B cell (primary cell): ENCODE measurements around the gene UGT2B28. TPM values are rescaled to one million over a fixed set of nuclear protein-coding genes. Genes with fewer than 3 reads are reported as not detected.
"Not testable (repeated sequence)": the region's sequence is repeated elsewhere in the genome, so short reads cannot be mapped to it uniquely, and the experiment has no call there.

Experiments
- ATAC-seq: fragments of 200-7000 bp; cut with Tn5 transposase; one replicate; pipeline ENCODE4 v1.10.0; 2021; ENCODE audit warnings: low read depth, mild to moderate bottlenecking, moderate number of reproducible peaks, moderate library complexity
- CTCF ChIA-PET: fragments of 350-600 bp; sonication (Branson Sonifier 250); formaldehyde crosslinking; loops from one replicate; lab custom pipeline; 2021; ENCODE audit warnings: antibody characterized with exemption, inconsistent platforms; lab: Charles Lee
- POLR2A ChIA-PET: fragments of 350-600 bp; sonication (Branson Sonifier 250); formaldehyde crosslinking; loops from one replicate; lab custom pipeline; 2021; ENCODE audit warnings: antibody characterized with exemption; lab: Charles Lee
- DNase-seq: peaks from one replicate; pipeline ENCODE4 v3.0.0; 2013
- H2AFZ ChIP-seq: 2 replicates; pipeline ENCODE4 v1.6.1; 2012; ENCODE audit warnings: mild to moderate bottlenecking, low read depth, low read length; ENCODE audit not compliant: insufficient read depth, poor library complexity, severe bottlenecking
- H3K27ac ChIP-seq, 2 donors: 1 replicate in 1 of 2; 2 replicates in 1 of 2; pipeline ENCODE4 v1.5.1; 2012 to 2013; ENCODE audit warnings: low read length in 2 of 2, mild to moderate bottlenecking in 2 of 2, moderate library complexity in 1 of 2
- H3K27me3 ChIP-seq, 4 experiments: fragments of 200-600 bp in 1 of 4; sonication (generic) in 1 of 4; replicated peaks in 1 of 4; 1 replicate in 2 of 4; 2 replicates in 2 of 4; pipeline versions ENCODE4 v1.6.1 to v1.7.0; 2013 to 2016; ENCODE audit warnings: low read length in 3 of 4, mild to moderate bottlenecking in 2 of 4, mixed read lengths in 1 of 4, moderate library complexity in 1 of 4; ENCODE audit not compliant: insufficient read depth in 4 of 4, control insufficient read depth in 3 of 4; ENCODE audit errors: control extremely low read depth in 1 of 4
- H3K36me3 ChIP-seq, 2 experiments: replicated peaks in 1 of 2; 1 replicate in 1 of 2; 2 replicates in 1 of 2; pipeline versions ENCODE4 v1.6.1 to v1.7.1; 2013; ENCODE audit warnings: low read length in 1 of 2; ENCODE audit not compliant: insufficient read depth in 2 of 2, control insufficient read depth in 1 of 2; ENCODE audit errors: control extremely low read depth in 1 of 2, extremely low read depth in 1 of 2
- H3K4me1 ChIP-seq, 2 donors: fragments of 200-600 bp in 1 of 2; sonication (generic) in 1 of 2; 1 replicate in 1 of 2; 2 replicates in 1 of 2; pipeline versions ENCODE4 v1.5.1 to v1.6.1; 2013 to 2017; ENCODE audit warnings: low read length in 2 of 2; ENCODE audit not compliant: control insufficient read depth in 2 of 2, insufficient read depth in 2 of 2
- H3K4me2 ChIP-seq: replicated peaks from 2 replicates; pipeline ENCODE3; 2012; ENCODE audit warnings: mild to moderate bottlenecking, low read depth, low read length; ENCODE audit not compliant: poor library complexity, severe bottlenecking
- H3K4me3 ChIP-seq, 5 experiments: fragments of 200-600 bp in 1 of 5; sonication (generic) in 1 of 5; 1 replicate in 3 of 5; 2 replicates in 2 of 5; pipeline versions ENCODE4 v1.5.1 to v1.7.0; 2011 to 2016; ENCODE audit warnings: low read length in 4 of 5, mild to moderate bottlenecking in 4 of 5, low read depth in 2 of 5, control low read depth in 1 of 5, moderate library complexity in 1 of 5; ENCODE audit not compliant: insufficient read depth in 1 of 5; ENCODE audit errors: control extremely low read depth in 1 of 5, extremely low read depth in 1 of 5
- H3K79me2 ChIP-seq: fragments of 200-600 bp; sonication (generic); one replicate; pipeline ENCODE4 v1.6.0; 2016; ENCODE audit warnings: low read length; ENCODE audit not compliant: control insufficient read depth, insufficient read depth
- H3K9ac ChIP-seq: fragments of 200-600 bp; sonication (generic); 2 replicates; pipeline ENCODE4 v1.6.1; 2017; ENCODE audit warnings: mild to moderate bottlenecking, low read length, moderate library complexity
- H3K9me3 ChIP-seq, 3 donors: one replicate each; pipeline versions ENCODE4 v1.6.1 to v1.7.1; 2013; ENCODE audit warnings: low read length in 2 of 3; ENCODE audit not compliant: control insufficient read depth in 2 of 3, insufficient read depth in 1 of 3; ENCODE audit errors: control extremely low read depth in 1 of 3
- H4K20me1 ChIP-seq: 2 replicates; pipeline ENCODE4 v1.6.0; 2012; ENCODE audit warnings: mild to moderate bottlenecking, low read length; ENCODE audit not compliant: insufficient read depth, control insufficient read depth, poor library complexity, severe bottlenecking
- H3K27ac Mint-ChIP-seq: one replicate; pipeline ENCODE4 v1.8.0; 2021; ENCODE audit warnings: mixed read lengths
- H3K27me3 Mint-ChIP-seq: one replicate; pipeline ENCODE4 v1.8.0; 2021; ENCODE audit warnings: mixed read lengths
- H3K4me1 Mint-ChIP-seq: one replicate; pipeline ENCODE4 v1.8.0; 2021; ENCODE audit warnings: mixed read lengths
- H3K4me3 Mint-ChIP-seq: one replicate; pipeline ENCODE4 v1.8.0; 2021; ENCODE audit warnings: mixed read lengths
- H3K9me3 Mint-ChIP-seq: one replicate; pipeline ENCODE4 v1.8.0; 2022; ENCODE audit warnings: mixed read lengths; ENCODE audit not compliant: insufficient read depth
- EZH2 ChIP-seq: IDR thresholded peaks from 2 replicates; pipeline ENCODE4 v1.6.1; 2012; ENCODE audit warnings: borderline replicate concordance, low read depth, mild to moderate bottlenecking, moderate library complexity, low read length; ENCODE audit not compliant: insufficient read depth, poor library complexity, severe bottlenecking
- WGBS: methylation state at CpG from one replicate; pipeline ENCODE4 v1.1.5; 2013; ENCODE audit warnings: missing lambda C conversion rate; ENCODE audit not compliant: insufficient coverage; 5-methylcytosine and 5-hydroxymethylcytosine counted together
- intact Hi-C: fragments of 100-400 bp; cut with micrococcal nuclease; formaldehyde crosslinking; loops from one replicate; pipeline ENCODE4 v1.10.0; 2022
- polyA minus RNA-seq: library from RNA; depleted of rRNA, polyadenylated mRNA; stranded (reverse); fragments of >200 nt; gene quantifications from 2 replicates; pipeline ENCODE4 v1.2.3, GENCODE V29; 2012
- polyA plus RNA-seq: library from polyadenylated mRNA; depleted of rRNA; stranded (reverse); fragments of >200 nt; gene quantifications from 2 replicates; pipeline ENCODE4 v1.2.3, GENCODE V29; 2012
- total RNA-seq, 2 donors: library from RNA; stranded (reverse); fragments of 120-200 nt in 1 of 2; gene quantifications; 1 replicate in 1 of 2; 2 replicates in 1 of 2; pipeline versions ENCODE4 v1.2.3 to v1.2.4, GENCODE V29; 2013 to 2022
- TF ChIP-seq, protein P1 (sequence below): fragments of 200-600 bp; IDR thresholded peaks from one replicate; pipeline ENCODE4 v1.8.0; 2022; ENCODE audit warnings: antibody characterized with exemption, mild to moderate bottlenecking

The UGT2B28 gene
- not detected in 2 replicates for total RNA-seq
- total RNA-seq (2013), result not detected
- not detected in 2 replicates for polyA plus RNA-seq
- not detected in 2 replicates for polyA minus RNA-seq

DNA sequence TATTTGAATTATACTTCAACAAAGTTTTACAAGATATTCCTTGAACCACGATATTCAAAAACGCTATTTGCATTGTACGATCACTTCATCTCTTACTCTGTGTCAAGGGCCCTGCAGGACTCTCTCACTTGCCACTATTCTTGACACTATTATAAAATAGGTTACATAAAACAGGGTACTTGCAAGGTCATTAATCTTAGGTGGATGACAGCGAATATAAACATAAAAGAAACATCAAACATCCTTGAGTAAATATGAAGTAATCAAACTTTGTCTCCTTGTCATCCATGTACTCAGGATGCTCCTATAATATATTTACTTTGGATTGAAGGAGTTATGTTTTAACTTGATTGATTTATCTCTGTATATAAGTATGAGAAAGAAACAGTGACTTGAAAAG, at the start of gene UGT2B28:
UGT2B28 (plus strand) TSS at position 395 of the 400 bp plus-strand sequence. CDS start 26 bp downstream, outside the sequence.
- H3K36me3 ChIP-seq, intact Hi-C loops, DNase-seq, H3K27me3 ChIP-seq, H2AFZ ChIP-seq, CTCF ChIA-PET, H4K20me1 ChIP-seq, H3K27ac Mint-ChIP-seq, H3K27me3 Mint-ChIP-seq, H3K4me3 Mint-ChIP-seq, H3K4me2 ChIP-seq, H3K4me1 ChIP-seq, ATAC-seq, H3K4me3 ChIP-seq, POLR2A ChIA-PET, H3K4me1 Mint-ChIP-seq, H3K79me2 ChIP-seq, H3K9ac ChIP-seq, H3K9me3 ChIP-seq, H3K27ac ChIP-seq, H3K9me3 Mint-ChIP-seq: not testable (repeated sequence)
- WGBS, result no CpG with 5 or more reads among the region's 4 CpGs

DNA sequence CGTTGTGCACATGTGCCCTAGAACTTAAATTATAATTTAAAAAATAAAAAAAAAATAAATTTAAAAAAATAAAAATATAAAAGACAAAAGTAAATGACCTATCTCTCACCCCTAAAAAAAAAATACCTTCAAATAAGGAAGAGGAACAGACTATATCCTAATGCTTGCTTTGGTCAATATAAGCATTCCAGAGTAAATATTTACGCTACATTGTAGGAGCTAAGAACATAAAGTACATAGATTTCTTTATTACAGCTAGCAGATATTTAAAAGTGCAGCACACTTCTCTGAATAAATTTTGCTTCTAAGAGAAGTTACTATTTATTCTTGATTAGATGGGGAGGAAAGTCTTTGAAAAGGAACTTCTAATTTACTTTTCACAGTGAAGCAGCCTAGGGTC, 41.2 kb upstream of the UGT2B28 start:
- Mint-ChIP-seq H3K27ac (no peak overlapping the region), H3K4me1 (no peaks in the 10 kb centered on the region), H3K4me3 (no peak overlapping the region), H3K9me3 (peaks cover 3% of the 10 kb centered on the region), H3K27me3 (no peaks in the 10 kb centered on the region)
- ChIA-PET CTCF (no interaction called here), POLR2A (no interaction called here)
- no peak overlapping the region for H3K4me3 ChIP-seq
- no peaks in the 10 kb centered on the region for H4K20me1 ChIP-seq
- no peaks in the 10 kb centered on the region for H3K79me2 ChIP-seq
- no peak overlapping the region for H3K27ac ChIP-seq
- H3K9ac ChIP-seq, result no peak overlapping the region
- no peaks in the 10 kb centered on the region for H3K36me3 ChIP-seq
- H3K27me3 ChIP-seq, result no peaks in the 10 kb centered on the region
- no peaks in the 10 kb centered on the region for H3K9me3 ChIP-seq
- no CpG with 5 or more reads among the region's 2 CpGs for WGBS
- H3K4me2 ChIP-seq, result no peak overlapping the region
- no peak for TF ChIP-seq EZH2
- TF ChIP-seq, protein P1, sequence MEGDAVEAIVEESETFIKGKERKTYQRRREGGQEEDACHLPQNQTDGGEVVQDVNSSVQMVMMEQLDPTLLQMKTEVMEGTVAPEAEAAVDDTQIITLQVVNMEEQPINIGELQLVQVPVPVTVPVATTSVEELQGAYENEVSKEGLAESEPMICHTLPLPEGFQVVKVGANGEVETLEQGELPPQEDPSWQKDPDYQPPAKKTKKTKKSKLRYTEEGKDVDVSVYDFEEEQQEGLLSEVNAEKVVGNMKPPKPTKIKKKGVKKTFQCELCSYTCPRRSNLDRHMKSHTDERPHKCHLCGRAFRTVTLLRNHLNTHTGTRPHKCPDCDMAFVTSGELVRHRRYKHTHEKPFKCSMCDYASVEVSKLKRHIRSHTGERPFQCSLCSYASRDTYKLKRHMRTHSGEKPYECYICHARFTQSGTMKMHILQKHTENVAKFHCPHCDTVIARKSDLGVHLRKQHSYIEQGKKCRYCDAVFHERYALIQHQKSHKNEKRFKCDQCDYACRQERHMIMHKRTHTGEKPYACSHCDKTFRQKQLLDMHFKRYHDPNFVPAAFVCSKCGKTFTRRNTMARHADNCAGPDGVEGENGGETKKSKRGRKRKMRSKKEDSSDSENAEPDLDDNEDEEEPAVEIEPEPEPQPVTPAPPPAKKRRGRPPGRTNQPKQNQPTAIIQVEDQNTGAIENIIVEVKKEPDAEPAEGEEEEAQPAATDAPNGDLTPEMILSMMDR, result no peak
- DNase-seq (no peak), ATAC-seq (no peak)
- intact Hi-C loops, result no loop called here
- H2AFZ ChIP-seq, result no peak overlapping the region
- no peaks in the 10 kb centered on the region for H3K4me1 ChIP-seq
